HepG2 (cell line): ENCODE measurements around the gene SPTBN4. TPM values are rescaled to one million over a fixed set of nuclear protein-coding genes. Genes with fewer than 3 reads are reported as not detected.
A peak's percentile ranks its signal among the peaks of the same experiment; 100 is the strongest.

ENCODE experiments used
- ADNP ChIP-seq: sonication (generic); formaldehyde crosslinking; IDR thresholded peaks from 2 replicates; pipeline ENCODE4 v1.4.0; 2020; ENCODE audit warnings: missing genetic modification reagents
- ARID4A ChIP-seq: sonication (generic); formaldehyde crosslinking; IDR thresholded peaks from 2 replicates; pipeline ENCODE4 v1.5.0; 2020; ENCODE audit warnings: mild to moderate bottlenecking, missing genetic modification reagents, borderline replicate concordance
- ARID5B ChIP-seq: IDR thresholded peaks from 2 replicates; pipeline ENCODE4 v1.4.0; 2020; ENCODE audit warnings: mild to moderate bottlenecking, missing genetic modification reagents
- CCAR2 ChIP-seq: fragments of 200-400 bp; formaldehyde crosslinking; optimal IDR thresholded peaks from 2 replicates; pipeline ENCODE3; 2018; ENCODE audit warnings: low read depth, mild to moderate bottlenecking, low read length, moderate library complexity
- CREB1 ChIP-seq, 2 experiments: fragments of 450-650 bp in 1 of 2; IDR thresholded peaks; 2 replicates each; pipeline ENCODE4 v1.6.1; 2016 to 2017; ENCODE audit warnings: control low read depth in 1 of 2, mild to moderate bottlenecking in 1 of 2, missing compliant biosample characterization in 1 of 2, missing genetic modification characterization in 1 of 2
- MAFF ChIP-seq: IDR thresholded peaks from 2 replicates; pipeline ENCODE4 v1.6.1; 2011; ENCODE audit warnings: low read depth, low read length, improper control_type of control experiment
- MEIS1 ChIP-seq: sonication (generic); formaldehyde crosslinking; IDR thresholded peaks from 2 replicates; pipeline ENCODE4 v1.9.0; 2021; ENCODE audit warnings: mild to moderate bottlenecking, missing genetic modification reagents, moderate library complexity, borderline replicate concordance
- TBP ChIP-seq: sonication (generic); formaldehyde crosslinking; IDR thresholded peaks from 2 replicates; pipeline ENCODE4 v1.5.0; 2020; ENCODE audit warnings: missing genetic modification reagents
- ZNF280B ChIP-seq: sonication (generic); formaldehyde crosslinking; IDR thresholded peaks from 2 replicates; pipeline ENCODE4 v1.5.0; 2020; ENCODE audit warnings: missing genetic modification reagents, mild to moderate bottlenecking, borderline replicate concordance
- ZNF460 ChIP-seq: sonication (generic); formaldehyde crosslinking; IDR thresholded peaks from 2 replicates; pipeline ENCODE4 v1.5.1; 2020; ENCODE audit warnings: missing genetic modification reagents, mild to moderate bottlenecking, borderline replicate concordance
- ZNF567 ChIP-seq: sonication (generic); formaldehyde crosslinking; IDR thresholded peaks from 2 replicates; pipeline ENCODE4 v1.8.1; 2023; ENCODE audit warnings: mild to moderate bottlenecking, missing genetic modification reagents, borderline replicate concordance
- ZNF776 ChIP-seq: sonication (generic); formaldehyde crosslinking; IDR thresholded peaks from 2 replicates; pipeline ENCODE4 v1.4.0; 2020; ENCODE audit warnings: mild to moderate bottlenecking, missing genetic modification reagents
- polyA plus RNA-seq, 8 experiments: library from polyadenylated mRNA; depleted of rRNA in 3 of 8; stranded (reverse) in 7 of 8; unstranded in 1 of 8; fragments of >200 nt; fragmentation: Illumina TruSeq in 4 of 8; extraction: Trizol in 4 of 8; gene quantifications; 2 replicates each; pipeline versions ENCODE4 v1.2.1 to v1.2.3, GENCODE V29; 2011 to 2016; ENCODE audit warnings: low read depth in 4 of 8, missing spikeins in 1 of 8, mixed read lengths in 1 of 8; ENCODE audit not compliant: insufficient read depth in 1 of 8
- total RNA-seq, 5 experiments: library from RNA; depleted of rRNA; stranded (reverse); fragments of >200 nt; fragmentation: Illumina TruSeq; extraction: Trizol; gene quantifications; 2 replicates each; pipeline ENCODE4 v1.2.3, GENCODE V29; 2016; ENCODE audit warnings: low read depth in 1 of 5
- TF ChIP-seq, protein P1 (sequence below): IDR thresholded peaks from 2 replicates; pipeline ENCODE4 v1.6.1; 2016
- TF ChIP-seq, protein P2 (sequence below): sonication (generic); formaldehyde crosslinking; conservative IDR thresholded peaks from 2 replicates; pipeline ENCODE4 v1.4.0; 2020; ENCODE audit warnings: missing genetic modification reagents
- TF ChIP-seq, protein P3 (sequence below): sonication (generic); formaldehyde crosslinking; conservative IDR thresholded peaks from 2 replicates; pipeline ENCODE4 v1.8.1; 2023; ENCODE audit warnings: missing genetic modification reagents

SPTBN4 gene
- total and polyA plus RNA-seq, 2 of the 13 experiments (the other 11 are each of a cell fraction or from before 2014, with no cell fraction given) = 0.11 TPM

- no peak for TF ChIP-seq CREB1 (IDR thresholded peaks at IDR 0.05)
- TF ChIP-seq CREB1 (CRISPR knock-in tag; IDR thresholded peaks at IDR 0.05) = no peak
- TF ChIP-seq CCAR2 = no peak
- TF ChIP-seq ZNF567 (CRISPR knock-in tag) = no peak
- TF ChIP-seq TBP (CRISPR knock-in tag) = no peak
- TF ChIP-seq MEIS1 (CRISPR knock-in tag) = 0 out of 2 replicates have a peak, but pooled peaks have one; percentile 42
- peak; percentile 48; the same call in 1 of the 2 replicates for TF ChIP-seq ARID4A (CRISPR knock-in tag)
- TF ChIP-seq, protein P1, sequence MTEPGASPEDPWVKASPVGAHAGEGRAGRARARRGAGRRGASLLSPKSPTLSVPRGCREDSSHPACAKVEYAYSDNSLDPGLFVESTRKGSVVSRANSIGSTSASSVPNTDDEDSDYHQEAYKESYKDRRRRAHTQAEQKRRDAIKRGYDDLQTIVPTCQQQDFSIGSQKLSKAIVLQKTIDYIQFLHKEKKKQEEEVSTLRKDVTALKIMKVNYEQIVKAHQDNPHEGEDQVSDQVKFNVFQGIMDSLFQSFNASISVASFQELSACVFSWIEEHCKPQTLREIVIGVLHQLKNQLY (CRISPR knock-in tag) = peak; percentile 31; the same call in 1 of the 2 replicates
- no peak for TF ChIP-seq ZNF280B (CRISPR knock-in tag)
- TF ChIP-seq ADNP = 0 out of 2 replicates have a peak, but pooled peaks have one; percentile 53
- peak; percentile 55; the same call in 1 of the 2 replicates for TF ChIP-seq MAFF
- TF ChIP-seq ARID5B (CRISPR knock-in tag) = peak; percentile 48
- TF ChIP-seq ZNF460 (CRISPR knock-in tag) = no peak
- TF ChIP-seq, protein P2, sequence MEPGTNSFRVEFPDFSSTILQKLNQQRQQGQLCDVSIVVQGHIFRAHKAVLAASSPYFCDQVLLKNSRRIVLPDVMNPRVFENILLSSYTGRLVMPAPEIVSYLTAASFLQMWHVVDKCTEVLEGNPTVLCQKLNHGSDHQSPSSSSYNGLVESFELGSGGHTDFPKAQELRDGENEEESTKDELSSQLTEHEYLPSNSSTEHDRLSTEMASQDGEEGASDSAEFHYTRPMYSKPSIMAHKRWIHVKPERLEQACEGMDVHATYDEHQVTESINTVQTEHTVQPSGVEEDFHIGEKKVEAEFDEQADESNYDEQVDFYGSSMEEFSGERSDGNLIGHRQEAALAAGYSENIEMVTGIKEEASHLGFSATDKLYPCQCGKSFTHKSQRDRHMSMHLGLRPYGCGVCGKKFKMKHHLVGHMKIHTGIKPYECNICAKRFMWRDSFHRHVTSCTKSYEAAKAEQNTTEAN (CRISPR knock-in tag) = no peak
- TF ChIP-seq ZNF776 (CRISPR knock-in tag) = no peak
- TF ChIP-seq, protein P3, sequence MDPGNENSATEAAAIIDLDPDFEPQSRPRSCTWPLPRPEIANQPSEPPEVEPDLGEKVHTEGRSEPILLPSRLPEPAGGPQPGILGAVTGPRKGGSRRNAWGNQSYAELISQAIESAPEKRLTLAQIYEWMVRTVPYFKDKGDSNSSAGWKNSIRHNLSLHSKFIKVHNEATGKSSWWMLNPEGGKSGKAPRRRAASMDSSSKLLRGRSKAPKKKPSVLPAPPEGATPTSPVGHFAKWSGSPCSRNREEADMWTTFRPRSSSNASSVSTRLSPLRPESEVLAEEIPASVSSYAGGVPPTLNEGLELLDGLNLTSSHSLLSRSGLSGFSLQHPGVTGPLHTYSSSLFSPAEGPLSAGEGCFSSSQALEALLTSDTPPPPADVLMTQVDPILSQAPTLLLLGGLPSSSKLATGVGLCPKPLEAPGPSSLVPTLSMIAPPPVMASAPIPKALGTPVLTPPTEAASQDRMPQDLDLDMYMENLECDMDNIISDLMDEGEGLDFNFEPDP = no peak
These were observed 5.1 kb upstream of the SPTBN4 start (continued) for GRCh38 chr19:40461669-40462221.
